HEK293T (cell line): Measurements from ENCODE around the gene MED12L.

Experiments
- CTCF ChIA-PET: fragments of 350-600 bp; formaldehyde crosslinking; extraction: SDS; loops from one replicate; lab custom pipeline; 2021; ENCODE audit warnings: antibody characterized with exemption, inconsistent platforms; lab: Yijun Ruan, JAX
- POLR2A ChIA-PET: fragments of 350-600 bp; formaldehyde crosslinking; extraction: SDS; loops from one replicate; lab custom pipeline; 2020; ENCODE audit warnings: antibody characterized with exemption, inconsistent platforms; lab: Yijun Ruan, JAX
- DNase-seq: peaks from one replicate; pipeline ENCODE4 v3.0.0; 2012; ENCODE audit warnings: mixed read lengths; ENCODE audit errors: extremely low spot score
- ARNT ChIP-seq: fragments of 450-650 bp; IDR thresholded peaks from 2 replicates; pipeline ENCODE4 v1.6.1; 2017; ENCODE audit warnings: mild to moderate bottlenecking
- BHLHE40 ChIP-seq: fragments of 450-650 bp; IDR thresholded peaks from 2 replicates; pipeline ENCODE4 v1.6.1; 2016; ENCODE audit warnings: mild to moderate bottlenecking, moderate library complexity, borderline replicate concordance
- CTBP1 ChIP-seq: fragments of 450-650 bp; IDR thresholded peaks from 2 replicates; pipeline ENCODE4 v1.6.1; 2016; ENCODE audit warnings: borderline replicate concordance
- ELF4 ChIP-seq: fragments of 450-650 bp; IDR thresholded peaks from 2 replicates; pipeline ENCODE4 v1.6.1; 2017; ENCODE audit warnings: antibody characterized with exemption
- FOXA1 ChIP-seq: fragments of 450-650 bp; IDR thresholded peaks from 2 replicates; pipeline ENCODE4 v1.6.1; 2016; ENCODE audit warnings: mild to moderate bottlenecking
- FOXK2 ChIP-seq: fragments of 450-650 bp; IDR thresholded peaks from 2 replicates; pipeline ENCODE4 v1.6.1; 2016; ENCODE audit warnings: mild to moderate bottlenecking
- FOXM1 ChIP-seq: fragments of 450-650 bp; IDR thresholded peaks from 2 replicates; pipeline ENCODE4 v1.6.1; 2017; ENCODE audit warnings: mild to moderate bottlenecking, borderline replicate concordance
- HDGF ChIP-seq: fragments of 450-650 bp; IDR thresholded peaks from 2 replicates; pipeline ENCODE4 v1.6.1; 2017; ENCODE audit warnings: antibody characterized with exemption, borderline replicate concordance
- L3MBTL2 ChIP-seq: fragments of 450-650 bp; conservative IDR thresholded peaks from 2 replicates; pipeline ENCODE4 v1.6.1; 2016; ENCODE audit warnings: mild to moderate bottlenecking
- LEF1 ChIP-seq: fragments of 450-650 bp; IDR thresholded peaks from 2 replicates; pipeline ENCODE4 v1.6.1; 2017; ENCODE audit warnings: mild to moderate bottlenecking, borderline replicate concordance
- NFRKB ChIP-seq: fragments of 450-650 bp; IDR thresholded peaks from 2 replicates; pipeline ENCODE4 v1.6.1; 2016; ENCODE audit warnings: mild to moderate bottlenecking, moderate library complexity
- SP1 ChIP-seq: fragments of 450-650 bp; IDR thresholded peaks from 2 replicates; pipeline ENCODE4 v1.6.1; 2017
- SUZ12 ChIP-seq: fragments of 450-650 bp; IDR thresholded peaks from 2 replicates; pipeline ENCODE4 v1.6.1; 2016; ENCODE audit warnings: mild to moderate bottlenecking
- TARDBP ChIP-seq: fragments of 450-650 bp; IDR thresholded peaks from 2 replicates; pipeline ENCODE4 v1.6.1; 2016
- ZNF384 ChIP-seq: fragments of 450-650 bp; IDR thresholded peaks from 2 replicates; pipeline ENCODE4 v1.6.1; 2016
- TF ChIP-seq, protein P1 (sequence below): fragments of 450-650 bp; IDR thresholded peaks from 2 replicates; pipeline ENCODE4 v1.6.1; 2016

MED12L gene

DNA sequence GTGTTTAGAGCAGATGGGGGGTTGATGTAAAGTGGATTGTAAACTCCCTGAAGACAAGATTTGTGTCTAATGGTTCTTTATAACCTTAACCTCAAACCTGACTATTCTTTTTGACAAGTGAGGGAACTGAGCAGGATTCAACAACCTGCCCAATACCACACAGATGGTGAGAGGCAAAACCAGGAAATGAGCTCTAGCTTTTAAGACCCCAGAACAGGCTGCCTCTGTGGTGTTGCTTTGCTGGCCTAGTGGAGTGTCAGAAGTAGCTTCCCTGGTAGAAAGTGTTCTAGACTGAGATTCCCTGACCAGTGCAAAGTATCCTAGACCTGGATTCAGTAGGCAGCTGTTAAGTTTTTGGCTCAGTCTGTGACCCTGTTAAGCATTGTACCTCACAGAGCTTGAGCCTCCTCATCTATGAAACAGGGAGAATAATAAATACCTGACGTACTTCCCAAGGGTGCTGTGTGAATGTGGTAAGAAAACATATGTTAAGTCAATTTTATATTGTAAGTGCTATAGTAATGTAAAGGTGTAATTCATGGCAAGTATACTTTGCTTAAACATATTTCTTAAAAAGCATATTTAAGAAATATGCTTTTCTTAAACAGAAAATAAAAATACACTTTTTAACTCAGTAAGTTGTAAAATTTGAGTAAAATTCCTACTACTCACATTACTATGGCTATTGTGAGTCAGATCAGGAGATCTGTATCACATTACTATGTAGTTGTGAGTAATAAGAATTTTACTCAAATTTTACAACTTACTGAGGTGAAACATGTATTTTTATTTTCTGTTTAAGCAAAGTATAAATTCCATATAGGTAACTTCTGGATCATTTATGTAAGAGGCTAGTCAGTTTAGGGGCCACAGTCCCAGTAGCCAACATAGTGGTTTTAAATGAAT is 222.4 kb downstream of the MED12L start:
- ChIA-PET CTCF (interaction anchor here (0.5 to 0.8 kb wide), 2 partner anchors 140 to 321 kb away, joined by 3 to 4 read pairs; no protein-coding TSS in a partner anchor), POLR2A (no interaction called here)
- DNase-seq, result no peak

DNA sequence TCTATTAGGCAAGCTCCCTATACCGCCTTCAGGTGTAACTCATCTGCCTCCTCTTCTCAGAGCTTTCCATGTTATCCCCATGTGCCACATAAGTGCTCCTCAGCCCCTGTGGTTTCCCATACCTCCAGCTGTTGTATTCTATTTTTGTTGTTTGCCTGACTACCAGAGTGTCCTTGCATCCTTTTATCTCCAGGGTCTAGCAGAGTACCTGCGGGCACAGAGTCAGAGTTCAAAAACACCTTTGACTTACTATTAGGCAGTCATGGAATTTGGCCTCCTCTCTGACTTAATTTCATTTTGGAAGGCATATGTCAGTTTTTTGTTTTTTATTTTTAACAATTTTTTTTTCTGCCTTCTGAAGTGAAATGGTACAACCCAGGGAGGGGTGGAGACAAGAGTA is 224.1 kb downstream of the MED12L start:
- TF ChIP-seq FOXA1, result no peak
- no peak for DNase-seq
- POLR2A ChIA-PET, result no interaction called here
- CTCF ChIA-PET, result no interaction called here

More for the DNA sequence above, 222.4 kb downstream of the MED12L start:
- TF ChIP-seq FOXK2, result no peak
- no peak for TF ChIP-seq HDGF
- TF ChIP-seq FOXM1, result no peak
- no peak for TF ChIP-seq CTBP1
- no peak for TF ChIP-seq ZNF384
- no peak for TF ChIP-seq SUZ12
- TF ChIP-seq TARDBP, result no peak
- TF ChIP-seq NFRKB, result no peak
- TF ChIP-seq FOXA1, result no peak

DNA sequence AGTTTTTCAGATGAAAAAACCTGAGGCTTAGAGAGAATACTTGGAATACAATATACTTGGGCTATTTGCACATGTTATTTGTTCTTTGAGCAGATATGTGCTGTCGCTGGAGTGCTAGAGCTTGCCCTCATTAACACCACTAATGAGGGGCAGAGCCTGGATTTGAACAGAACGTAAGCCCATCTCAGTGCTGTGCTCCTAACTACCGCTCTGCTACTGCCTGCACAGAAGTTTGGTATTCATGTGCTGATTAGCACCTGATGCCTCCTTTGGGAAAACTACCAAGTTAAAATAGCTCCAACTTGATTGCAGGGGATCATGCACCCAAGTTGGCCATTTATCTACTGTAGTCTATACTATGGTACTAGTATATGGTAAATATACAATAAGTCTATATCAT is 227.5 kb downstream of the MED12L start:
- ChIA-PET CTCF (no interaction called here), POLR2A (no interaction called here)
- TF ChIP-seq ARNT, result no peak
- TF ChIP-seq, protein P1, sequence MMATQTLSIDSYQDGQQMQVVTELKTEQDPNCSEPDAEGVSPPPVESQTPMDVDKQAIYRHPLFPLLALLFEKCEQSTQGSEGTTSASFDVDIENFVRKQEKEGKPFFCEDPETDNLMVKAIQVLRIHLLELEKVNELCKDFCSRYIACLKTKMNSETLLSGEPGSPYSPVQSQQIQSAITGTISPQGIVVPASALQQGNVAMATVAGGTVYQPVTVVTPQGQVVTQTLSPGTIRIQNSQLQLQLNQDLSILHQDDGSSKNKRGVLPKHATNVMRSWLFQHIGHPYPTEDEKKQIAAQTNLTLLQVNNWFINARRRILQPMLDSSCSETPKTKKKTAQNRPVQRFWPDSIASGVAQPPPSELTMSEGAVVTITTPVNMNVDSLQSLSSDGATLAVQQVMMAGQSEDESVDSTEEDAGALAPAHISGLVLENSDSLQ, result no peak
- TF ChIP-seq SUZ12, result no peak
- TF ChIP-seq LEF1, result no peak
- TF ChIP-seq FOXA1, result no peak
- TF ChIP-seq BHLHE40, result no peak
- TF ChIP-seq L3MBTL2, result no peak

DNA sequence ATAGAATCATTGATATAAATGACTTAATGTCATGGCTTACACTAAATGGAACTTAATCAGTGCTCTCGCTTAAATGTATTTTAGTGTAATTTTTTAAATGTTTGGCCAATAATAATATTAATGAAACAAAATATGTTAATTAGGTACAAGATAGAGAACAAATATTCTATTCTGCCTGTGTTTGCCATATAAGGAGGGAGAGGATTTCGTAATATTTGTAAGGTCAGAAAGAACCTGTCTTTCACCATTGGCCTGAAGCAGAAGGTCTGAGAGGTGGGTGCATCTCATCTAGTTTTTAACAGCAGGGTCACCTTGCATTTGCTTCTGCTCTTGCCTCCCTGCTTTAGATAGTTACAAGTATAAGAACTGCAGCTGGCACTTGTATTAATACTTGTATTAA is 228.7 kb downstream of the MED12L start:
- ChIA-PET POLR2A (no interaction called here), CTCF (no interaction called here)
- DNase-seq, result no peak
- TF ChIP-seq FOXA1 (no peak), SP1 (no peak), TARDBP (no peak), BHLHE40 (no peak), FOXM1 (no peak)

More for the DNA sequence above, 227.5 kb downstream of the MED12L start:
- DNase-seq, result no peak

DNA sequence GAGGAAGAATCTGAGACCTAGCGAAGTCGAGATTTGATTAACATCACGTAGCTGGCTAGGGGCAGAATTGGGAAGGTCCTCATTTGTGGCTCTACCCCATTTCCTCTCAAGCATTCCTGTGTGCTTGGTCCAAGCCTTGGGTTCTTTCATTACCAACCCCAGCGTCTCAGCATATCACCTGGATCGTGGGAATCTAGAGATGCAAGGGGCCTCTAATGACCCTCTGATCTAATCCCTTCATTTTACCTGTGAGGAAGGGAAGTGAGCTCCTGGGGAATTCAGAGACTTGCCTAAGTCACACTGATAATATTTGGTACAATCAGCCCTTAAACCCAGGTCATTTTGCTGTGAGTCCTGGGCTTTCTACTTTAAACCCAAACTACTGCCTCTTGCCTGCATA is 229.1 kb downstream of the MED12L start:
- TF ChIP-seq CTBP1, result no peak
- no peak for TF ChIP-seq TARDBP
- TF ChIP-seq, protein P1, result no peak
- no peak for TF ChIP-seq BHLHE40
- no peak for TF ChIP-seq LEF1
- TF ChIP-seq SUZ12, result no peak
- TF ChIP-seq ZNF384, result no peak
- TF ChIP-seq L3MBTL2, result no peak
- no peak for TF ChIP-seq HDGF
- no peak for TF ChIP-seq SP1
- ChIA-PET CTCF (no interaction called here), POLR2A (no interaction called here)
- no peak for DNase-seq

DNA sequence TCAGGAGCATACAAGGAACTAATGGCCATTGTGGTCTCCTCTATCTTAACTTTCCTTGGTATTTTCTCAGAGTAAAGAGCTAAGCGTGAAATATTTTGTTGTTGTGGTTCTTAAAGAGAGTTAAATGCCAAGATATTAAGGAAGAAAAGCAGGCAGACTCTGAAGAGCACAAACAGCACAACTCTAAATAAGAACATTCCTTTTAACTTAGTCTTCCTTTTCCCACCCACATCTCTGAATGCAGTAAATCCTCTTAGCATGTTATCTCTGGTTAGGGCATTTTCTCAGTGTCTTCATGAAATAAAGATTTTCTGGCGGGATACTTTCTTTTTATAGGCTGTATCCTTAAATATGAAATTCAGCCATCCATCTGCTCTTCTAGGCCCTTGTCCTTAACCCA is 229.7 kb downstream of the MED12L start:
- CTCF ChIA-PET, result no interaction called here
- TF ChIP-seq ZNF384 (no peak), FOXA1 (no peak), ARNT (no peak), HDGF (no peak), BHLHE40 (no peak), ELF4 (no peak)
- TF ChIP-seq, protein P1, result no peak
- POLR2A ChIA-PET, result no interaction called here
- no peak for DNase-seq

DNA sequence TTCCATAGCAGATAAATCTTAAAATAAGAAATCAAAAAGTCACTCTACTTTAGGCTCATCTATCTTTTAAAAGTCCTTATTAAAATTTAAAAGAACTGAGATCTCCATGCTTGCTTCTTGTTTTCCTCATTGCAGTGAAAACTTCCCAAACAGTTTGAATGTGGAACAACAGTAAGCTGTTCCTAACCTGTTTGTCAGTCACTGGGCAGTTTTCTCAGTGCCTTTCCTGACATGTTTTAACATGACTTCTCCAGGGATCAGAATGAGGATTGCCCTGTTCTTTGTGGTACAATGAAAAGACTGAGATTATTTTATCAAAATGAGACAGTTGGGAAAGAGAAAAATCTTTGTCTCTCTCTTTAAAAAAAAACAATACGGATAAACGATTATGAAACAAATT is 230.4 kb downstream of the MED12L start:
- ChIA-PET CTCF (no interaction called here), POLR2A (no interaction called here)
- no peak for DNase-seq
- TF ChIP-seq CTBP1, result no peak
- no peak for TF ChIP-seq LEF1
- no peak for TF ChIP-seq HDGF
- TF ChIP-seq NFRKB, result no peak
